GM19023 (cell line): ENCODE results near the gene LAMB2.
A peak's percentile ranks its signal among the peaks of the same experiment; 100 is the strongest.

Experiments
- ATAC-seq: cut with Tn5 transposase; IDR thresholded peaks from one replicate; pipeline ENCODE4 v1.9.1; 2021; ENCODE audit warnings: mild to moderate bottlenecking, moderate library complexity; ENCODE audit not compliant: unreplicated experiment

LAMB2 gene

GRCh38 chr3:49132437-49133225 lies at the start of gene LAMB2:
Gene LAMB2 (minus strand): TSS chr3:49133050. CDS start chr3:49132867, 183 bp downstream.
- no peak for ATAC-seq

DNA sequence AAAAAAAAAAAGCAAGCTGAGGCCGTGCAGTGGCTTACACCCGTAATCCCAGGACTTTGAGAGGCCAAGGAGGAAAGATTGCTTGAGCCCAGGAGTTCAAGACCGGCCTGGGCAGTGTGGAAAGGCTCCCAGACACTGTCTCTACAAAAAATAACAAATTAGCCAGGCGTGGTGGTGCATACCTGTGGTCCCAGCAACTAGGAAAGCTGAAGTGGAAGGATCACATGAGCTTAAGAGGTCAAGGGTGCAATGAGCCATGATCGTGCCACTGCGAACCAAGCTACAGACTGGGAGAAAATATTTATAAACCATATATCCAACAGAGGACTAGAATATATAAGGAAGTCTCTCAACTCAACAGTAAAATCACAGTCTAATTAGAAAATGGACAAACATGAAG lies 48.5 kb upstream of the LAMB2 start:
- ATAC-seq: no peak

- no peak for ATAC-seq
Measured at GRCh38 chr3:49180116-49180515, 47.3 kb upstream of the LAMB2 start.

DNA sequence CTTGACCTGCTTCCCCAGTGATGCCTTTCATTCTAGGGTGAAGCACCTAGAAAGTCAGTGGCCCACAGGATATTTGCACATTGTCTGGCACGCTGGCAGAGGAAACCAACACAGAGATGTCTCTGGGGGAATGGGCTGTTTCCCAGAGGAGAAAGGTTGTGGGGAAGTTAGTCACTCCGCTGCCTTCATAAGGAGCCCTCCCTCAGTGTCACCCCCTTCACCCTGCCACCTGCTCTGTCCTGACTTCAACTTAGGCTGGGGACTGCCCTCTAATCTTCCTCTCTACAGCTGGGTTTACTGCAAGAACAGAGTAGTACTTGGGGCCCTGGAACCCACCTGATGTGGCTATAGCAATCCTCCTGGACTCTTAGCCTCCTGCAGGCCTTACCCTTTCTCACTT lies 44.2 kb upstream of the LAMB2 start:
- no peak for ATAC-seq

DNA sequence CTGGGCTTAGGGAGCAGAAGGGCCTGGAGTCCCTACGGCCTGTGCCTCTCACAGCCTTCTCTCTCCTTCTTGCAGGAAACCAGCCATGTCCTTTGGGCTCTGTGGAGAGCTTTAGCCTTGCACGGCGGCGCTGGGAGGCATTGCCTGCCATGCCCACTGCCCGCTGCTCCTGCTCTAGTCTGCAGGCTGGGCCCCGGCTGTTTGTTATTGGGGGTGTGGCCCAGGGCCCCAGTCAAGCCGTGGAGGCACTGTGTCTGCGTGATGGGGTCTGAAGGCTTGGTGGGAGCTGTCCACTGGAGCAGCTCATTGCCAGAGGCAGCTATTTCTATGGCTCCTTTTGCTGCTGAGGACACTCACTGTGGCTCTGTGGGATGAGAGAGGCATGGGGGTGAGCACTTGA lies 42.7 kb upstream of the LAMB2 start:
- no peak for ATAC-seq

- no peak for ATAC-seq
Measured at GRCh38 chr3:49174397-49174985, 41.6 kb upstream of the LAMB2 start.

DNA sequence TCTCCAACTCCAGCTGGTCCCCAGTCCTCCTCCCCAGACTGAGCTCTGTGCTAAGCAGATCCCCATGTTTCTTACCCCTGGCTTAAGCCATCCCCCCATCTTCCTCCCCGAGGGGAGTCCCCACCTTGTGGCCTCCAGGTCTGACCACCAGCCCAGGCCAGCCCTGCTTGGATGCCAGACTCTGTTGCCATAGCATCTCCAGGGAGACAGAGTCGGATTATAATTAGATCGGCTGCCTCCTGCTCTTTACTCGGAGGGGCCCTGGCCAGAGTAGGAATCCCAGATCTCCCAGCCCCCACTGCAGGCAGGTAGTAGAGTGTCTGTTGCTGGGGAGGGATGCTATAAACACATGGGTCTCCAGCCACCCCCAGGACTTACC lies 40.9 kb upstream of the LAMB2 start:
- ATAC-seq: no peak

GRCh38 chr3:49173116-49173791 lies 40.4 kb upstream of the LAMB2 start:
- ATAC-seq: no peak

DNA sequence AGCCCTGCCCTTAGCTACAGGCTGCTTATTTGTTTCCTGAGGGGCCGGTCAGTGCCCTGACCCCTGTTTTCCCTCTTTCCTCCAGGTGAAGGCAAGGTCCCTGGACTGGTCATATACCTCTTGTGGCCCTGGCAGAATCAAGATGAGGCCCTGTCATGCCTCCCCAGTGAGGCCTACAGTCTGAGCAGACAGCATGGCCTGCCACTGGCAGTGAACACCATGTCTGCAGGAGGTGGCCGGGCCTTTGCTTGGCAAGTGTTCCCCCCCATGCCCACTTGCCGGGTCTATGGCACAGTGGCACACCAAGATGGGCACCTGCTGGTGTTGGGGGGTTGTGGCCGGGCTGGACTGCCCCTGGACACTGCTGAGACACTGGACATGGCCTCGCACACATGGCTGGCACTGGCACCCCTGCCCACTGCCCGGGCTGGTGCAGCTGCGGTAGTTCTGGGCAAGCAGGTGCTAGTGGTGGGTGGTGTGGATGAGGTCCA lies 39.7 kb upstream of the LAMB2 start:
- no peak for ATAC-seq

DNA sequence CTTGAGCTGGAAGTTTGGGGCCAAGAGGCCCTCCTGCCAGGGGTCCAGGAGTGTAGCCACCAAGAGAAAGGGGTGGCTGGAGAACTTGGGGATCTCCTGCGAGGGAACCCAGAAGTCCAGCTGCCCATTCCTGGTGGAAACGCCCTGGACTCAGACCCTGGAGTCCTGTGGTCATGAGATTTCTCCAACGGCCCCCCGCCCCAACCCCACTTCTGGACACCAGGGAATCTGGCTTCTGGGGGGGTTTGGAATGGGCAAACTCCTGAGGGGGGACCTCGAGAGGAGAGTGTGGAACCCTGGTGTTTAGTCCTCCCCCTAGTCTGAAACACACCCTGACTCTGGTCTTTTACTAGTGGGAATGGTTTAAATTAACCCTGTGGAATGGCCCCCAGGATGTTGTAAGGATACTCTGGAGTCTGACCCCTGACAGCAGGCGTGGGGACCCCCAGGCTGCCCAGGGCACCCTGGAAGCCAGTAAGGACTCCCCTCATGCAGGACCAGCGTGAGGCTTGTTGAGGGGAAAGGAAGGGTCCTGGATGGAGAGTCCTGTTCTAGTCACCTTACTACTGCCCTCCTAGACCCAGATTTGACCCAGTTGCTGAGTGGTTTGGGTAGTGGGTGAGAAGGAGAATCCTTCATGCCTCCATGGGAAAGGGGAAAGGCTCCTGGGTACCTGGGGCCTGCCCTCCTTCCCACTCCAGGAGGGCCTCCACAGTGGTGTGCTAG lies 39.1 kb upstream of the LAMB2 start:
- ATAC-seq: no peak

- ATAC-seq: peak; percentile 50
Measured at GRCh38 chr3:49171119-49171774, 38.4 kb upstream of the LAMB2 start, which contains the start of gene KLHDC8B. Gene KLHDC8B (plus strand): TSS chr3:49171598. CDS start chr3:49172770, 1,172 bp downstream.

DNA sequence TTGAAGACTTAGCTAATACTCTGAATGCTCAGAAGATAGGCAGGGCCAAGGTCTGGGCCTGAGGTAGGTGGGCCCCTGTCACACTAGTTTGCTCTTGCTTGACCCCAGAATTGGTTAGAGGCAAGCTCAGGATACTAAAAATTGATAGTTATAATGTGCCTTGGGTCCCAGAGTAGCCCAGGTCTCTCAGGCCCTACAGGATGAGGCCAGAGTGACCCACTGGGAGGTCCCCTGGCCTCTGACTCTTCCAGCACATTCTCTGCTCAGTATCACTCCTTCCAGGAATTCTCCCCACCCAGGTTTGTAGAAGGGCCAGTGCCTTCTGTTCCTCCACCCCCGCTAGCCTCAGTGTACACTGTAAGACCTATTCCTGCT lies 37.9 kb upstream of the LAMB2 start:
- no peak for ATAC-seq

DNA sequence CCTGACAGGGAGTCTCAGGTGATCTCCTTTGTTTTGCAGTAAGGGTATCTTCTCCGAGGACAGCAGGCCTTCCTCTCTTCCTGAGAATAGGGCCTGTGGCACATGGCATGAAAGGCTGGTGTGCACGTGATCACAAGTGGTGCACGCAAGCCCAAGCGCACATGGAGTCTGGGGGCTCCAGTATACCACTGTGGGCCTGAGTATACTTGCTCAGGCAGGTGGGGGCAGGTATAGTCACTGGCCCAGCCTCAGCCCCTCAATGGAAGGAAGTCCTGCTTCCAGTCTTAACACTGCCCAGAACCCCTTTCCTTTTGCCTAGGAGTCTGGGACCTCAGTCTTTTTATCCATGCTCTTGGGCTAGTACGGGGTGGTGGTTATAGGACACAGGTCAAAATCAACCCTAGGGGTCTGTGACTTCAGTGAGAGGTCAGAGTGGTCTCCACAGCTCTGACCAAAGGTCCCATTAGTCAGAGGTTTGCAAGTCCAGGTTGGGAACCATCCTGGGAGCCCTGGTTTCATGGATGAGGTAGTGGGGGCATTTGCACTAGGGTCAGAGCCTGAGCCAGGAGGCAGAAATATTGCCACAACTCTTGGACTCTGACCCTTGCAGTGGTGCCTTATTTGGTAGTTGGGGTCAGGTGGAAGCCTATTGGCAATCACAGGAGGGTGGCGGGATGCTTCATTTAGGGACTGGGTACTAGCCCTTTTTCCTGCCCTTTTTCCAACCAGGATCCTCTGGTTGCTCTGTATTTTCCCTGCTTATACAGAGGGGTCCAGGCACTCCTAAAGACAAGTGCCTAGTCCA lies 34.1 kb upstream of the LAMB2 start:
- ATAC-seq: no peak

GRCh38 chr3:49165771-49166751 lies 33.2 kb upstream of the LAMB2 start, which contains the start of gene CCDC71:
Gene CCDC71 (minus strand): TSS chr3:49166331. CDS start chr3:49164208, 2,123 bp downstream.
- peak; percentile 75 for ATAC-seq

DNA sequence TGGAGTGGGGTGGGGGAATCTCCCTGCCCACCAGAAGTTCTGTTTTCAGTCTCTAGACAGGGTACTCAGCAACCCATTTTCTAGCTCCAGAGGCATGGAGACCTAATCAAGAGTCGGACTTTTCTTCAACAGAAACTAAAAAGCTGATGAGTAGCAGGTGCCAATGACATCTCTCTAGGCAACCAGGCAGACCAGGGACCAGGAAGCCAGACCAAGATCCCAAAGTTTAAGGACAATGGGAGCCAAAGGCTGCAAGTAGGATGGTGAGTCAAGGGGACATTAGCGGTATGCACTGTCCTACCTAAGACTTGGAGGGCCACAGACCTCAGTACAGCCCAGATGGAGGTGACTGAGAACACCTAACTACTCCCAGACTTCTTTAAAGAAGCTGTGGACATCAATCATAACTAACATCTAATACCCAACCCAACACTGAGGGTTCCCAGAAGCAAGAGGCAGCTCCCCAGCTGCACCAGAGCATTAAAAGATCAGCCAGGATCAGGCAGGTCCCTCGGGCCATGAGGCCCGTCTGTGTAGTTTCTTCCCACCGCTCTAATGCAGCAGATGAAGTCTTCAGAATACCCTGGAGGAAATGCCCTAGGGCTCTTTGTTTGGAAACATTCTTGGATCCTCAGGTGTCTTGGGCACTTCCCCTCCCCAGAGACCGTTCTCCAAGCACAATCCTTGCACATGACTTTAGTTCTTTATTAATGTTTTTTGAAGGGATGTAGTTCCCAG lies 32.3 kb upstream of the LAMB2 start:
- ATAC-seq: no peak

- no peak for ATAC-seq
Measured at GRCh38 chr3:49163609-49164008, 30.8 kb upstream of the LAMB2 start.

DNA sequence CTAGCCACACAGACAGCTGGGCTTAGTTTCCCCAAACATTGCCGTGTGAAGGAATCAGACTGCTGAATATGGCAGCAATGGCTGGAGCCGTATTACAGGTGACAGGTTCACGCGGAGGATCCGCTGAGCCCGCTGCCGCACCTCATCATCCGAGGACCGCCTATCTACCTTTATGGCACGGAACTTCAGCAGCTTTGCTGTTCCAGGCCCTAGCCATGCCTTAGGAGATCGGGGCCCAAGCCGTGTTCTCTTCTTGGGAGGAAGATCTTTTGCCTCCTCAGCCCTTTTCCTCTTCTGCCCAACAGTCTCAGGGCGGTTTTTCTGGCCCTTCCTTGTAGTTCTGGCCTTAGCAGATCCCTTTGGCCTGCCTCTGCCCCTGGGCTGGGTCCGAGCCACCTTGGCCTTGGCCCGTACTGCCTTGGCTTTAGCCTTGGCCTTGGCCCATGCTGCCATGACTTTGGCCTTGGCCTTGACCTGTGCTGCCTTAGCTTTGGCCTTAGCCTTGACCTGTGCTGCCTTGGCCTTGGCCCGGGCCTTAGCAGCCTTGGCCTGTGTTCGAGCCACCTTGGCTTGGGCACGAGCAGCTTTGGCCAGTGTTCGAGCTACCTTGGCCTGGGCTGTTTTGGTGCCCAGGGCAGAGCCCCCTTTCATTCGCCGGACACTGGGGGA lies 30.0 kb upstream of the LAMB2 start:
- ATAC-seq: no peak
